Sigmoid colon (tissue), 7 donors: ENCODE measurements around the gene IMPA2. TPM values are rescaled to one million over a fixed set of nuclear protein-coding genes. Genes with fewer than 3 reads are reported as not detected.

Experiments
- DNase-seq: peaks from one replicate; pipeline ENCODE4 v3.0.0-alpha.2; 2019
- H3K27ac ChIP-seq, 4 donors: fragments of 200-600 bp; sonication (generic); one replicate each; pipeline ENCODE4 v1.5.1; 2016 to 2019; ENCODE audit warnings: mild to moderate bottlenecking in 1 of 4
- H3K27me3 ChIP-seq, 3 donors: fragments of 200-600 bp; sonication (generic); one replicate each; pipeline ENCODE4 v1.5.1; 2019; ENCODE audit warnings: mild to moderate bottlenecking in 1 of 3
- H3K36me3 ChIP-seq, 4 donors: fragments of 200-600 bp; sonication (generic); one replicate each; pipeline ENCODE4 v1.5.1; 2016 to 2019
- H3K4me1 ChIP-seq, 4 donors: fragments of 200-600 bp; sonication (generic); one replicate each; pipeline ENCODE4 v1.5.1; 2017 to 2019
- H3K4me3 ChIP-seq, 4 donors: fragments of 200-600 bp; sonication (generic); one replicate each; pipeline ENCODE4 v1.5.1; 2017 to 2019; ENCODE audit warnings: mild to moderate bottlenecking in 2 of 4, moderate library complexity in 1 of 4
- H3K9me3 ChIP-seq, 4 donors: fragments of 200-600 bp in 3 of 4; sonication (generic) in 3 of 4; one replicate each; pipeline versions ENCODE4 v1.5.1 to v1.6.1; 2013 to 2019
- CTCF ChIP-seq, 4 experiments: fragments of 450-650 bp in 3 of 4; fragments of 200-600 bp in 1 of 4; IDR thresholded peaks; one replicate each; pipeline ENCODE4 v1.5.1; 2016 to 2019; ENCODE audit warnings: antibody characterized with exemption in 4 of 4, mild to moderate bottlenecking in 3 of 4, moderate library complexity in 2 of 4
- EP300 ChIP-seq, 4 donors: sonication (generic); formaldehyde crosslinking; IDR thresholded peaks; one replicate each; pipeline ENCODE4 v1.6.1; 2017; ENCODE audit warnings: antibody characterized with exemption in 4 of 4
- POLR2A ChIP-seq, 2 donors: fragments of 450-650 bp; IDR thresholded peaks; one replicate each; pipeline ENCODE4 v1.6.1; 2016; ENCODE audit warnings: antibody characterized with exemption in 2 of 2, mild to moderate bottlenecking in 2 of 2, moderate library complexity in 2 of 2
- POLR2AphosphoS5 ChIP-seq, 4 donors: sonication (generic); formaldehyde crosslinking; IDR thresholded peaks; one replicate each; pipeline ENCODE4 v1.6.1; 2017; ENCODE audit warnings: antibody characterized with exemption in 4 of 4
- WGBS, 2 donors: extraction: QIAGEN DNeasy Blood & Tissue Kit; methylation state at CpG; one replicate each; pipeline ENCODE4 v1.1.7; 2013; 5-methylcytosine and 5-hydroxymethylcytosine counted together
- intact Hi-C: fragments of 100-400 bp; cut with DNase I; formaldehyde crosslinking; loops from one replicate; pipeline ENCODE4 v1.15.1; 2023
- polyA plus RNA-seq, 3 donors: library from polyadenylated mRNA; stranded (reverse); fragments of 200-250 nt; gene quantifications; one replicate each; pipeline ENCODE4 v1.2.3, GENCODE V29; 2013
- total RNA-seq, 4 donors: library from RNA; depleted of rRNA; stranded (reverse); fragments of >200 nt; gene quantifications; one replicate each; pipeline ENCODE4 v1.1.0, GENCODE V29; 2016
- donor health status: healthy with polysubstance abuse.
- donor health status: Bipolar disorder and iron deficiency.
- donor health status: healthy.

Gene IMPA2
- total and polyA plus RNA-seq, 7 donors: 21.3 to 138 (median 66.5) TPM

GRCh38 chr18:12011957-12012549, 30.7 kb downstream of the IMPA2 start:
- Histone ChIP-seq H3K27ac (peak overlapping the region in 1 of 4 donors; percentile 45), H3K27me3 (no peaks in the 10 kb centered on the region), H3K4me1 (peaks cover 0 to 25% (median 22%) of the 10 kb centered on the region in 4 donors), H3K4me3 (no peak overlapping the region), H3K9me3 (no peaks in the 10 kb centered on the region), H3K36me3 (peaks cover 0 to 38% (median 19%) of the 10 kb centered on the region in 4 donors)
- intact Hi-C loops: no loop called here
- TF ChIP-seq POLR2A (IDR thresholded peaks at IDR 0.05) (peak in 1 of 2 donors; percentile 29), EP300 (IDR thresholded peaks at IDR 0.05) (no peak)
- WGBS, 2 donors: 24 to 76% methylated on average over 19 of the region's 19 CpGs
- no peak for DNase-seq

- no peaks in the 10 kb centered on the region for H3K27me3 ChIP-seq
- intact Hi-C loops: no loop called here
- DNase-seq: no peak
- H3K4me1 ChIP-seq: peaks cover 0 to 25% (median 22%) of the 10 kb centered on the region in 4 donors
- no peaks in the 10 kb centered on the region for H3K9me3 ChIP-seq
- no peak overlapping the region for H3K4me3 ChIP-seq
- WGBS, 2 donors: 49 to 59% methylated on average over 3 of the region's 3 CpGs
- peaks cover 0 to 43% (median 19%) of the 10 kb centered on the region in 4 donors for H3K36me3 ChIP-seq
- peak overlapping the region in 1 of 4 donors; percentile 21 for H3K27ac ChIP-seq
- TF ChIP-seq POLR2A (IDR thresholded peaks at IDR 0.05) (no peak), POLR2AphosphoS5 (IDR thresholded peaks at IDR 0.05) (no peak), CTCF (IDR thresholded peaks at IDR 0.05) (no peak), EP300 (IDR thresholded peaks at IDR 0.05) (no peak)
Observed at GRCh38 chr18:12012697-12013096, 31.4 kb downstream of the IMPA2 start.

GRCh38 chr18:12013186-12013916, 32.0 kb downstream of the IMPA2 start:
- Histone ChIP-seq H3K9me3 (no peaks in the 10 kb centered on the region), H3K4me1 (peaks cover 0 to 25% (median 22%) of the 10 kb centered on the region in 4 donors), H3K27ac (peak overlapping the region in 1 of 4 donors; percentile 75), H3K27me3 (no peaks in the 10 kb centered on the region), H3K4me3 (no peak overlapping the region), H3K36me3 (peaks cover 0 to 42% (median 18%) of the 10 kb centered on the region in 4 donors)
- WGBS, 2 donors: 92 to 93% methylated on average over 20 of the region's 20 CpGs
- no peak for TF ChIP-seq CTCF (IDR thresholded peaks at IDR 0.05)
- no peak for TF ChIP-seq POLR2AphosphoS5 (IDR thresholded peaks at IDR 0.05)
- no peak for TF ChIP-seq POLR2A (IDR thresholded peaks at IDR 0.05)
- DNase-seq: no peak
- intact Hi-C loops: no loop called here

- Histone ChIP-seq H3K27ac (peak overlapping the region in 3 of 4 donors; percentile 75 to 81 (median 76)), H3K36me3 (peaks cover 0 to 34% (median 17%) of the 10 kb centered on the region in 4 donors), H3K4me1 (peaks cover 0 to 25% (median 22%) of the 10 kb centered on the region in 4 donors), H3K9me3 (no peaks in the 10 kb centered on the region), H3K4me3 (no peak overlapping the region), H3K27me3 (no peaks in the 10 kb centered on the region)
- WGBS, 2 donors: 89 to 90% methylated on average over 17 of the region's 17 CpGs
- DNase-seq: no peak
- TF ChIP-seq POLR2A (IDR thresholded peaks at IDR 0.05) (no peak), EP300 (IDR thresholded peaks at IDR 0.05) (no peak), POLR2AphosphoS5 (IDR thresholded peaks at IDR 0.05) (no peak)
- intact Hi-C loops: loop anchor here (2.0 kb wide), 1 partner anchor 25 kb away; no protein-coding TSS in a partner anchor
Observed at GRCh38 chr18:12014086-12014485, 32.8 kb downstream of the IMPA2 start.

- Histone ChIP-seq H3K27me3 (no peaks in the 10 kb centered on the region), H3K27ac (peak overlapping the region; percentile 67 to 81 (median 76)), H3K36me3 (peaks cover 0 to 32% (median 16%) of the 10 kb centered on the region in 4 donors), H3K4me1 (peaks cover 0 to 25% (median 22%) of the 10 kb centered on the region in 4 donors), H3K4me3 (no peak overlapping the region), H3K9me3 (no peaks in the 10 kb centered on the region)
- TF ChIP-seq CTCF (IDR thresholded peaks at IDR 0.05) (no peak), POLR2AphosphoS5 (IDR thresholded peaks at IDR 0.05) (no peak), EP300 (IDR thresholded peaks at IDR 0.05) (no peak)
- intact Hi-C loops: loop anchor here (2.0 kb wide), 1 partner anchor 24 kb away; no protein-coding TSS in a partner anchor
- WGBS, 2 donors: 59 to 82% methylated on average over 14 of the region's 14 CpGs
- no peak for DNase-seq
Observed at GRCh38 chr18:12014521-12015415, 33.5 kb downstream of the IMPA2 start.
